OCI-LY7 (cell line): Measurements from ENCODE around the gene ZGRF1. TPM values are rescaled to one million over a fixed set of nuclear protein-coding genes. Genes with fewer than 3 reads are reported as not detected.

Experiments used
- BruUV-seq: library from RNA; stranded (reverse); fragments of 400-500 nt; replicated peaks from 2 replicates; lab custom pipeline; 2021; lab: Mats Ljungman, UMichigan
- CTCF ChIA-PET: fragments of 300-600 bp; sonication (Branson Sonifier 250); formaldehyde crosslinking; loops from one replicate; lab custom pipeline; 2022; ENCODE audit warnings: antibody characterized with exemption; ENCODE audit not compliant: unreplicated experiment; lab: Charles Lee
- POLR2A ChIA-PET: fragments of 300-600 bp; sonication (Branson Sonifier 250); formaldehyde crosslinking; loops from one replicate; lab custom pipeline; 2022; ENCODE audit warnings: antibody characterized with exemption; lab: Charles Lee
- DNase-seq: peaks from one replicate; pipeline ENCODE4 v3.0.0-alpha.2; 2015; ENCODE audit warnings: low spot score
- H2AFZ ChIP-seq: fragments of 200-600 bp; sonication (generic), shearing (Covaris generic); 2 replicates; pipeline ENCODE4 v1.6.1; 2014; ENCODE audit warnings: mild to moderate bottlenecking, antibody characterized with exemption, low read length, moderate library complexity
- H3K27ac ChIP-seq: fragments of 200-600 bp; sonication (generic); 2 replicates; pipeline ENCODE4 v1.5.1; 2014; ENCODE audit warnings: mixed run types, low read depth, mild to moderate bottlenecking, moderate library complexity, low read length, inconsistent platforms; ENCODE audit not compliant: poor library complexity, severe bottlenecking
- H3K36me3 ChIP-seq: fragments of 200-600 bp; sonication (generic); 2 replicates; pipeline ENCODE4 v1.6.1; 2014; ENCODE audit warnings: mild to moderate bottlenecking, antibody characterized with exemption, low read length, moderate library complexity, mixed read lengths; ENCODE audit not compliant: insufficient read depth
- H3K4me1 ChIP-seq: fragments of 200-600 bp; sonication (generic); 2 replicates; pipeline ENCODE4 v1.5.1; 2014; ENCODE audit warnings: mild to moderate bottlenecking, low read length; ENCODE audit not compliant: insufficient read depth, poor library complexity, severe bottlenecking
- H3K4me2 ChIP-seq: fragments of 200-600 bp; sonication (generic); 2 replicates; pipeline ENCODE4 v1.6.1; 2014; ENCODE audit warnings: mild to moderate bottlenecking, low read length
- H3K4me3 ChIP-seq: fragments of 200-600 bp; sonication (generic); 2 replicates; pipeline ENCODE4 v1.5.1; 2014; ENCODE audit warnings: mild to moderate bottlenecking, low read depth, low read length; ENCODE audit not compliant: poor library complexity, severe bottlenecking
- H3K79me2 ChIP-seq: fragments of 200-600 bp; sonication (generic); 2 replicates; pipeline ENCODE4 v1.6.1; 2016; ENCODE audit warnings: low read depth, mild to moderate bottlenecking, low read length, moderate library complexity, mixed read lengths; ENCODE audit not compliant: insufficient read depth
- H3K9me2 ChIP-seq: fragments of 200-600 bp; sonication (generic); 2 replicates; pipeline ENCODE4 v1.6.1; 2016; ENCODE audit warnings: mild to moderate bottlenecking, low read length, mixed read lengths; ENCODE audit not compliant: insufficient read depth
- H3K9me3 ChIP-seq: fragments of 200-600 bp; sonication (generic); 2 replicates; pipeline ENCODE4 v1.6.1; 2014; ENCODE audit warnings: mild to moderate bottlenecking, mixed run types, low read length, mixed read lengths
- H4K20me1 ChIP-seq: fragments of 200-600 bp; sonication (generic); 2 replicates; pipeline ENCODE4 v1.6.1; 2014; ENCODE audit warnings: mild to moderate bottlenecking, antibody characterized with exemption, low read length, moderate library complexity, mixed read lengths; ENCODE audit not compliant: insufficient read depth
- CTCF ChIP-seq: fragments of 200-600 bp; sonication (generic); conservative IDR thresholded peaks from 2 replicates; pipeline ENCODE4 v1.5.1; 2014; ENCODE audit warnings: mild to moderate bottlenecking, antibody characterized with exemption, low read length, moderate library complexity, mixed read lengths
- EZH2phosphoT487 ChIP-seq: fragments of 200-600 bp; sonication (generic); IDR thresholded peaks from 2 replicates; pipeline ENCODE4 v1.6.1; 2018; ENCODE audit warnings: low read depth, borderline replicate concordance, mild to moderate bottlenecking, mixed run types, antibody characterized with exemption, low read length, moderate library complexity, mixed read lengths
- intact Hi-C: fragments of 100-400 bp; cut with micrococcal nuclease; formaldehyde crosslinking; loops from one replicate; pipeline ENCODE4 v1.10.0; 2022; ENCODE audit not compliant: unreplicated experiment
- total RNA-seq, 2 experiments: library from RNA; depleted of rRNA in 1 of 2; stranded (reverse); fragments of >200 nt in 1 of 2; shearing (Covaris generic) in 1 of 2; gene quantifications; 2 replicates each; pipeline ENCODE4 v1.2.3, GENCODE V29; 2014 to 2022

ZGRF1 gene
- total RNA-seq, 2 experiments from 2014 or later = 54.4 to 68.1 TPM

GRCh38 chr4:112648263-112649054 lies 11.8 kb upstream of the ZGRF1 start:
- Histone ChIP-seq H3K27ac (no peak overlapping the region), H3K4me1 (peaks cover 3% of the 10 kb centered on the region), H3K4me3 (no peak overlapping the region), H4K20me1 (no peaks in the 10 kb centered on the region), H3K36me3 (peaks cover 85% of the 10 kb centered on the region), H2AFZ (no peak overlapping the region), H3K9me2 (no peaks in the 10 kb centered on the region), H3K9me3 (no peaks in the 10 kb centered on the region), H3K4me2 (no peak overlapping the region), H3K79me2 (no peaks in the 10 kb centered on the region)
- POLR2A ChIA-PET = interaction anchor here (0.6 to 1.4 kb wide), 3 partner anchors 24 to 989 kb away, joined by 3 to 8 read pairs (median 4); no protein-coding TSS in a partner anchor
- CTCF ChIA-PET = interaction anchor here (0.6 kb wide), 1 partner anchor 117 kb away, joined by 3 read pairs; no protein-coding TSS in a partner anchor
- BruUV-seq = no TSS peak
- intact Hi-C loops = no loop called here
- DNase-seq = no peak
- no peak for TF ChIP-seq EZH2phosphoT487
- TF ChIP-seq CTCF = no peak

- BruUV-seq = no TSS peak
- Histone ChIP-seq H3K4me2 (no peak overlapping the region), H3K27ac (no peak overlapping the region), H3K9me2 (no peaks in the 10 kb centered on the region), H3K4me3 (no peak overlapping the region), H3K36me3 (peaks cover 84% of the 10 kb centered on the region), H3K79me2 (peaks cover 6% of the 10 kb centered on the region), H3K4me1 (peaks cover 9% of the 10 kb centered on the region), H3K9me3 (no peaks in the 10 kb centered on the region), H2AFZ (no peak overlapping the region), H4K20me1 (no peaks in the 10 kb centered on the region)
- ChIA-PET POLR2A (interaction anchor here (1.2 to 1.4 kb wide), 2 partner anchors 25 to 32 kb away, joined by 4 read pairs; no protein-coding TSS in a partner anchor), CTCF (no interaction called here)
- intact Hi-C loops = no loop called here
- DNase-seq = no peak
- no peak for TF ChIP-seq EZH2phosphoT487
- TF ChIP-seq CTCF = no peak
Observed at GRCh38 chr4:112647785-112648184, 11.1 kb upstream of the ZGRF1 start.
